MM.1S (cell line): ENCODE measurements around the gene TRIM8.

ENCODE experiments used
- CTCF ChIP-seq: fragments of 300-600 bp; sonication (generic); IDR thresholded peaks from 2 replicates; pipeline ENCODE4 v1.5.1; 2016; ENCODE audit warnings: antibody characterized with exemption, low read length, mixed read lengths
- EZH2 ChIP-seq: fragments of 300-600 bp; sonication (generic); optimal IDR thresholded peaks from 2 replicates; pipeline ENCODE3; 2017; ENCODE audit warnings: low read depth, mild to moderate bottlenecking, antibody characterized with exemption, low read length, mixed read lengths
- EZH2phosphoT487 ChIP-seq: fragments of 300-600 bp; sonication (generic); IDR thresholded peaks from 2 replicates; pipeline ENCODE4 v1.6.1; 2018; ENCODE audit warnings: antibody characterized with exemption, low read length

- no peak for TF ChIP-seq CTCF
- TF ChIP-seq EZH2: no peak
- TF ChIP-seq EZH2phosphoT487: no peak
Measured at GRCh38 chr10:102645741-102646609, 1.7 kb downstream of the TRIM8 start.
